Adrenal gland (tissue), 19 donors: ENCODE data around the gene ISCA2. TPM values are rescaled to one million over a fixed set of nuclear protein-coding genes. Genes with fewer than 3 reads are reported as not detected.
"Not testable (repeated sequence)": the region's sequence is repeated elsewhere in the genome, so short reads cannot be mapped to it uniquely, and the experiment has no call there.

Experiments used
- DNase-seq, 7 donors: peaks; one replicate each; pipeline ENCODE4 v3.0.0-alpha.2; 2019 to 2020
- H3K27ac ChIP-seq, 5 donors: fragments of 200-600 bp; sonication (generic) in 4 of 5; 1 replicate in 3 of 5; 2 replicates in 2 of 5; pipeline versions ENCODE4 v1.5.1 to v1.8.0; 2016 to 2020; ENCODE audit warnings: mild to moderate bottlenecking in 1 of 5
- H3K27me3 ChIP-seq: fragments of 200-600 bp; 2 replicates; pipeline ENCODE4 v1.8.0; 2021
- H3K36me3 ChIP-seq, 2 donors: fragments of 200-600 bp; replicated peaks in 1 of 2; 1 replicate in 1 of 2; 2 replicates in 1 of 2; pipeline versions ENCODE4 v1.5.1 to v1.8.0; 2018 to 2022
- H3K4me1 ChIP-seq, 2 donors: fragments of 200-600 bp; replicated peaks in 1 of 2; 1 replicate in 1 of 2; 2 replicates in 1 of 2; pipeline versions ENCODE4 v1.5.1 to v1.8.0; 2018 to 2021
- H3K4me3 ChIP-seq, 4 donors: fragments of 200-600 bp; sonication (generic) in 3 of 4; one replicate each; pipeline ENCODE4 v1.5.1; 2016 to 2018
- H3K9me3 ChIP-seq, 3 donors: fragments of 200-600 bp; sonication (generic) in 1 of 3; replicated peaks in 1 of 3; 1 replicate in 2 of 3; 2 replicates in 1 of 3; pipeline versions ENCODE4 v1.5.1 to v1.8.0; 2016 to 2021
- CTCF ChIP-seq, 6 experiments: fragments of 450-650 bp in 4 of 6; fragments of 200-600 bp in 2 of 6; sonication (generic) in 1 of 6; IDR thresholded peaks; 1 replicate in 5 of 6; 2 replicates in 1 of 6; pipeline versions ENCODE4 v1.5.1 to v1.8.0; 2016 to 2021; ENCODE audit warnings: antibody characterized with exemption in 6 of 6, mild to moderate bottlenecking in 2 of 6, moderate library complexity in 1 of 6
- POLR2A ChIP-seq, 2 donors: fragments of 450-650 bp; IDR thresholded peaks; one replicate each; pipeline ENCODE4 v1.6.1; 2017; ENCODE audit warnings: antibody characterized with exemption in 2 of 2, mild to moderate bottlenecking in 2 of 2, moderate library complexity in 1 of 2
- WGBS, 4 donors: extraction: QIAGEN DNeasy Blood & Tissue Kit in 2 of 4; methylation state at CpG; one replicate each; pipeline versions ENCODE4 v1.1.5 to v1.1.7; 2013 to 2017; 5-methylcytosine and 5-hydroxymethylcytosine counted together
- intact Hi-C, 2 donors: fragments of 100-400 bp; cut with DNase I; formaldehyde crosslinking; loops; one replicate each; pipeline versions ENCODE4 v1.14.1 to v1.15.0; 2022 to 2023
- long read RNA-seq, 10 donors: library from polyadenylated mRNA in 3 of 10; unstranded in 2 of 10; stranded (forward) in 1 of 10; transcript quantifications; one replicate each; pipeline ENCODE4 v2.0.0 and lab custom pipeline, GENCODE V29; 2021 to 2026
- polyA plus RNA-seq, 3 donors: library from polyadenylated mRNA; stranded (reverse); fragments of 200-250 nt in 2 of 3; fragments of 350-450 nt in 1 of 3; fragmentation: Illumina TruSeq in 1 of 3; extraction: RNeasy Lipid Tissue Mini Kit (QIAGEN cat#74804) in 1 of 3; gene quantifications; one replicate each; pipeline ENCODE4 v1.2.3, GENCODE V29; 2013 to 2014
- total RNA-seq, 9 donors: library from RNA; depleted of rRNA in 4 of 9; stranded (reverse); fragments of >200 nt in 4 of 9; fragments of 120-200 nt in 1 of 9; fragmentation: NEBNext Ultra II Directional in 1 of 9; extraction: Animal tissue kit (Norgen Biotek cat#: 25700) in 1 of 9; gene quantifications; one replicate each; pipeline versions ENCODE4 v1.1.0 to v1.2.4, GENCODE V29; 2013 to 2023
- donor health status: healthy with polysubstance abuse.
- donor health status: Bipolar disorder and iron deficiency.
- donor health status: DM: yes; HTN: yes; CAD: no.
- donor health status: DM: no; HTN: no; CAD: no.
- donor health status: DM: no; HTN: no; CAD: no.
- donor health status: DM: yes; HTN: yes; CAD: no.

The ISCA2 gene
- total RNA-seq (10 to 100 TPM; 13.2 to 63.6 (median 48.3) TPM), polyA plus RNA-seq (10 to 100 TPM; 20.7 to 50.4 (median 21.5) TPM)
- long read RNA-seq, donor 1, transcript ISCA2-204 (4 exons, 2,626 nt), result major isoform, 69 of 79 reads
- long read RNA-seq, donor 1, partial matches to known transcripts, result 8 of 79 reads
- long read RNA-seq, donor 1, other reads (novel, unspliced or antisense), result 0 of 79 reads
- long read RNA-seq, donor 2, transcript ISCA2-204 (4 exons, 2,626 nt), result major isoform, 28 of 30 reads
- long read RNA-seq, donor 2, partial matches to known transcripts, result 0 of 30 reads
- long read RNA-seq, donor 2, other reads (novel, unspliced or antisense), result 0 of 30 reads
- long read RNA-seq, donor 3, transcript ISCA2-204 (4 exons, 2,626 nt), result major isoform, 47 of 58 reads
- long read RNA-seq, donor 3, partial matches to known transcripts, result 9 of 58 reads
- long read RNA-seq, donor 3, other reads (novel, unspliced or antisense), result 0 of 58 reads
- long read RNA-seq, donor 4, transcript ISCA2-204 (4 exons, 2,626 nt), result major isoform, 59 of 61 reads
- long read RNA-seq, donor 4, partial matches to known transcripts, result 1 of 61 reads
- long read RNA-seq, donor 4, other reads (novel, unspliced or antisense), result 1 of 61 reads
- long read RNA-seq, donor 5, transcript ISCA2-204 (4 exons, 2,626 nt), result major isoform, 130 of 141 reads
- long read RNA-seq, donor 5, partial matches to known transcripts, result 4 of 141 reads
- long read RNA-seq, donor 5, other reads (novel, unspliced or antisense), result 6 of 141 reads
- long read RNA-seq, donor 6, transcript ISCA2-204 (4 exons, 2,626 nt), result major isoform, 48 of 54 reads
- long read RNA-seq, donor 6, partial matches to known transcripts, result 4 of 54 reads
- long read RNA-seq, donor 6, other reads (novel, unspliced or antisense), result 2 of 54 reads
- long read RNA-seq, donor 7, transcript ISCA2-204 (4 exons, 2,626 nt), result major isoform, 24 of 24 reads
- long read RNA-seq, donor 7, partial matches to known transcripts, result 0 of 24 reads
- long read RNA-seq, donor 7, other reads (novel, unspliced or antisense), result 0 of 24 reads
- long read RNA-seq, donor 8, transcript ISCA2-204 (4 exons, 2,626 nt), result major isoform, 54 of 56 reads
- long read RNA-seq, donor 8, partial matches to known transcripts, result 0 of 56 reads
- long read RNA-seq, donor 8, other reads (novel, unspliced or antisense), result 0 of 56 reads
- long read RNA-seq, donor 9, transcript ISCA2-204 (4 exons, 2,626 nt), result major isoform, 38 of 48 reads
- long read RNA-seq, donor 9, partial matches to known transcripts, result 10 of 48 reads
- long read RNA-seq, donor 9, other reads (novel, unspliced or antisense), result 0 of 48 reads
- long read RNA-seq, donor 10, transcript ISCA2-204 (4 exons, 2,626 nt), result major isoform, 25 of 25 reads
- long read RNA-seq, donor 10, partial matches to known transcripts, result 0 of 25 reads
- long read RNA-seq, donor 10, other reads (novel, unspliced or antisense), result 0 of 25 reads

DNA sequence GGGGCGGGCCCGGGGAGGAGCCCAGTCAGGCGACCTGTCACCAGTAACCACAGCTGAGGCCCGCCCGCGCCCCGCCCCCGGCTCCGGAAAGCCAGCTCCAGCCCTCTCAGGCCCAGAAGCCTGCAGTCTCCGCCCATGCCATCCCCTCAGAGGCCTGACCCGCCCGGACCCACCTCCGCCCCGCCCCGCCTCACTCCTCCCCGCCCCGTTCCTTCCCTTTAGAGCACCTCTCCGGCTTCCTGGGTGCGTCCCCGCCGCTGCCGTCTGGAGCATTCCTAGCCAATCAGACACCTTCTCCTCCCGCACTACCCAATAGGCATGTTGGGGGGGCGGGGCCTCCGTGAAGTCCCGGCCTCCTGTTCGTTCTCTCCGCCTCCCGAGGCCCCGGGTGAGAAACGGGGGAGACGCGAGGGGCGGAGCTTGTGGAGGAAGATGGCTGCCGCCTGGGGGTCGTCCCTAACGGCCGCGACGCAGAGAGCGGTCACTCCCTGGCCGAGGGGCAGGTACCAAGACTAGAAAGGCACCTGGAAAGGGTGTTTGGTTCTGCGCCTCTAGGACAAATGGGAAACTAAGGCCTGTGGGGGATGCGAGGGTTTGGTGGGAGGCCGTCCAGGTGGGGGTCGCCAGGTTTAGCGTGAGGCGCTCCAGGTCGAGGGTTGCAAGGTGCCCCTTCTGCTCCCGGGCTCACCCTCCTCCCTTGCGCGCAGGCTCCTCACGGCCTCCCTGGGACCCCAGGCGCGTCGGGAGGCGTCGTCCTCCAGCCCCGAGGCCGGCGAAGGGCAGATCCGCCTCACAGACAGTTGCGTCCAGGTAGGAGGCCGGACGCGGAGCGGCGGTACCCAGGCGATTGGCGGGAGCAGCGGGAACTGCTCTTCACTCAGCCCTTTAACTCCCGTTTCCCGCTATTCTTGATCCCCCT is at the start of gene ISCA2:
TSS of gene ISCA2 (plus strand) at position 423 of the 919 bp plus-strand sequence. CDS start at position 433, 10 bp downstream.
- H3K27ac ChIP-seq, result peak within 1 kb of the TSS; percentile 84 to 98 (median 97)
- no peaks in the 10 kb centered on the region for H3K36me3 ChIP-seq
- peak; percentile 100 for DNase-seq
- 1% methylated on average over 24 to 73 of the region's 73 CpGs for WGBS, 4 donors
- intact Hi-C loops, result loop anchor here in 1 of 2 donors (5.0 kb wide), 1 partner anchor 131 kb away; no protein-coding TSS in a partner anchor
- peak in 2 of 6 experiments; percentile 1 to 16 for TF ChIP-seq CTCF (IDR thresholded peaks at IDR 0.05)
- TF ChIP-seq POLR2A (IDR thresholded peaks at IDR 0.05), result no peak
- peaks cover 33 to 52% of the 10 kb centered on the region in 2 donors for H3K4me1 ChIP-seq
- no peaks in the 10 kb centered on the region for H3K9me3 ChIP-seq
- H3K4me3 ChIP-seq, result peak within 1 kb of the TSS; percentile 57 to 86 (median 86)
- H3K27me3 ChIP-seq, result no peaks in the 10 kb centered on the region

DNA sequence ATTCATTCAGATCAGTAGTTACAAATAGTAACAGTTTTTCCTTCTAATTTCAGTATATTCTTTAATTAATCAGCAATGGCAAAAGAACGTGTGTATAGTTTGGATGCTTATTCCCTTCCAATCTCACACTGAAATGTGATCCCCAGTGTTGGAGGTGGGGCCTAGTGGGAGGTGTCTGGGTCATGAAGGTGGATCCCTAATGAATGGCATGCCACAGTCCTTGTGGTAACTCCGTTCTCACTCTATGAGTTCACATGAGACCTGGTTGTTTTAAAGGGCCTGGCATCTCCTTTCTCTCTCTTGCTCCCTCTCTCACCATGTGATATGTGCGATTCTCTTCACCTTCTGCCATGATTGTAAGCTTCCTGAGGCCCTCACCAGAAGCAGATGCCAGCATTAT is 48.7 kb upstream of the ISCA2 start:
- Histone ChIP-seq H3K27ac (no peak overlapping the region), H3K27me3 (no peaks in the 10 kb centered on the region), H3K4me1 (no peaks in the 10 kb centered on the region), H3K4me3 (no peak overlapping the region), H3K9me3 (peaks cover 0 to 4% (median 0%) of the 10 kb centered on the region in 3 donors), H3K36me3 (no peaks in the 10 kb centered on the region)
- TF ChIP-seq CTCF (IDR thresholded peaks at IDR 0.05), result no peak
- no peak for TF ChIP-seq POLR2A (IDR thresholded peaks at IDR 0.05)
- WGBS, 4 donors, result 31 to 50% (median 39%) methylated on average over 3 of the region's 3 CpGs
- DNase-seq, result peak in 1 of 7 donors; percentile 3
- intact Hi-C loops, result no loop called here

- H3K27me3 ChIP-seq, H3K9me3 ChIP-seq, DNase-seq, H3K27ac ChIP-seq, H3K36me3 ChIP-seq, H3K4me1 ChIP-seq, H3K4me3 ChIP-seq, intact Hi-C loops: not testable (repeated sequence)
- WGBS, 4 donors, result 80 to 95% (median 85%) methylated on average over 5 of the region's 5 CpGs
These were observed 39.2 kb upstream of the ISCA2 start for GRCh38 chr14:74454397-74454796.
